Peyer's patch (tissue), 4 donors: ENCODE measurements around the gene ERICH6B.

Experiments
- POLR2A ChIP-seq, 2 donors: fragments of 450-650 bp; IDR thresholded peaks; one replicate each; pipeline ENCODE4 v1.5.1; 2017; ENCODE audit warnings: antibody characterized with exemption in 2 of 2, mild to moderate bottlenecking in 2 of 2, moderate library complexity in 2 of 2
- TF ChIP-seq, protein P1 (sequence below), 6 experiments: fragments of 450-650 bp in 4 of 6; fragments of 200-600 bp in 2 of 6; sonication (generic) in 1 of 6; IDR thresholded peaks; one replicate each; pipeline ENCODE4 v1.5.1; 2017 to 2019; ENCODE audit warnings: antibody characterized with exemption in 6 of 6, mild to moderate bottlenecking in 3 of 6, moderate library complexity in 1 of 6

DNA sequence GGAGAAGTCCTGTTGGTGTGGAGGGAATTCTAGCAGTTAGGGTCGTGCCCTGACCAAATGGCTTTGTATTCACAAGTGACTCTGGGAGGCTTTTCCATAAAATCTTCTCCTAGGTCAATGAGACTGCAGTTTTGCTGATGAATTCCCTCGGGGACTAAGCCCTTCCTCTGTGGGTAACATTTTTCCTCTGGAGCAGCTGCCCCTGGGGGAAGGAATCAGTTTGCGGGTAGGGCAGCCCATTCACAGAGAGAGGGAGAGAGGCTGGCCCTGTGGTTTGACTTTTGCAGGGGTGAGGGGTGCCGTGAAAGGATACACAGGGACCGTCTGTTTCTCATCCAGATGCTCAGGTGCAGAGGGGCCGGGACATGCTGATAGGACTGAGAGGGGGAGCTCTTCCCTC, 67.3 kb downstream of the ERICH6B start:
- TF ChIP-seq, protein P1, sequence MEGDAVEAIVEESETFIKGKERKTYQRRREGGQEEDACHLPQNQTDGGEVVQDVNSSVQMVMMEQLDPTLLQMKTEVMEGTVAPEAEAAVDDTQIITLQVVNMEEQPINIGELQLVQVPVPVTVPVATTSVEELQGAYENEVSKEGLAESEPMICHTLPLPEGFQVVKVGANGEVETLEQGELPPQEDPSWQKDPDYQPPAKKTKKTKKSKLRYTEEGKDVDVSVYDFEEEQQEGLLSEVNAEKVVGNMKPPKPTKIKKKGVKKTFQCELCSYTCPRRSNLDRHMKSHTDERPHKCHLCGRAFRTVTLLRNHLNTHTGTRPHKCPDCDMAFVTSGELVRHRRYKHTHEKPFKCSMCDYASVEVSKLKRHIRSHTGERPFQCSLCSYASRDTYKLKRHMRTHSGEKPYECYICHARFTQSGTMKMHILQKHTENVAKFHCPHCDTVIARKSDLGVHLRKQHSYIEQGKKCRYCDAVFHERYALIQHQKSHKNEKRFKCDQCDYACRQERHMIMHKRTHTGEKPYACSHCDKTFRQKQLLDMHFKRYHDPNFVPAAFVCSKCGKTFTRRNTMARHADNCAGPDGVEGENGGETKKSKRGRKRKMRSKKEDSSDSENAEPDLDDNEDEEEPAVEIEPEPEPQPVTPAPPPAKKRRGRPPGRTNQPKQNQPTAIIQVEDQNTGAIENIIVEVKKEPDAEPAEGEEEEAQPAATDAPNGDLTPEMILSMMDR (IDR thresholded peaks at IDR 0.05), result no peak
- no peak for TF ChIP-seq POLR2A (IDR thresholded peaks at IDR 0.05)
